ENCODE results near the gene AP2B1.
"Not testable (repeated sequence)": the region's sequence is repeated elsewhere in the genome, so short reads cannot be mapped to it uniquely, and the experiment has no call there.

The AP2B1 gene

GRCh38 chr17:35750526-35751395 lies 163.6 kb downstream of the AP2B1 start:
- no peak for DNase-seq

DNA sequence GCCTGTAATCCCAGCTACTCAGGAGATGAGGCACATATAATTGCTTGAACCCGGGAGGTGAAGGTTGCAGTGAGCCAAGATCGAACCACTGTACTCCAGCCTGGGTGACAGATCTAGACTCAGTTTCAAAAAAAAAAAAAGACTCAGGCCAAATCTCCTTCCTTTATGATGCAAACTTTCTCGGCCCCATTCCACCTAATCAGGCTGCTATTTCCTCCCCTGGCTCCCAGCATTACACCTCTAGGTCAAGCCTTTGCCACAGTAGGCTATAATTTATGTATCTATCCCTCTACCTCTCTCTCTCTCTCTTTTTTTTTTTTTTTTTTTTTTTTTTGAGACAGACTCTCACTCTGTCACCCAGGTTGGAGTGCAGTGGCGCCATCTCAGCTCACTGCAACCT lies 164.4 kb downstream of the AP2B1 start:
- not testable (repeated sequence) for DNase-seq

DNA sequence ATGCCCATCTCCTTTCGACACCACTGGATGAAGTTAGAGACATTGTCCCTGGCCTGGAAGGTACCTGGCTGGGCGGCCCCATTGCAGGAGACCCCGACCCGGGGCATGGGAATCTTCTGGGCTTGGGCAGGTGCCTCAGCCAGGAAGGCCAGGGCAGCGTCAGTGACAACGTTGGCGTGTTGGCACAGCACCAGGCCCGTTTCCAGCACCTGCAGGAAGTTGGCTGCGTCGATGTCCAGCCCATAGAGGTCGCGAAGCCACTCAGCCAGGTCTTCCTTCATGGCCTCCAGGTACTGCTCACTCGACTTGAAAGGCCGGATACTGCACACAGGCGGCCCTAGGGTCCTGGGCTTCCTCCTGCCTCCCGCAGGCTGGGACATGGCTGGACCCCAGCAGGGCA lies 165.3 kb downstream of the AP2B1 start:
- DNase-seq: no peak

- DNase-seq: no peak
These were observed 166.0 kb downstream of the AP2B1 start, which contains the start of gene GAS2L2 for GRCh38 chr17:35752945-35753764. Gene GAS2L2 (minus strand): TSS chr17:35753239. CDS start chr17:35752850, 389 bp downstream.

DNA sequence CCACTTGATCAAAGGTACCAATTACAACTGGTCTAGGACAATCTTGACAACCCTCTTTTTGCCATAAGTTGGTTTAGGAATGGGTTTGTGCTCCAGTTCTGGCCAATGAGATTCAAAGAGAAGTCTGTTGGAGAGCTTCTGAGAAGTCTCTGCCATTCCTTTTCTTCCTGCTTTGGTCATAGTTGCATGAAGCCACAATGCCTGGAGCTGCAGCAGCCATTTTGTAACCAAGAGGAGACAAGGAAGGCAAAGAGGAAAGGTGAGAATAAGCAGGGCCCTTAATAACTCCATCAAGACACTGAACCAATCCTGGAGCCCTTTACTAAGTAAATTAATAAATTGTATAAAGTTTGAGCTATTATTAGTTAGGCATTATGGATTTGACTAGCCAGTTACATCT lies 170.1 kb downstream of the AP2B1 start:
- no peak for DNase-seq

- DNase-seq: no peak
These were observed 173.5 kb downstream of the AP2B1 start, which contains the start of gene C17orf50 for GRCh38 chr17:35760587-35760986. Gene C17orf50 (plus strand): TSS chr17:35760887. CDS start chr17:35760942, 55 bp downstream.

GRCh38 chr17:35761601-35762000 lies 174.5 kb downstream of the AP2B1 start:
- DNase-seq: no peak

DNA sequence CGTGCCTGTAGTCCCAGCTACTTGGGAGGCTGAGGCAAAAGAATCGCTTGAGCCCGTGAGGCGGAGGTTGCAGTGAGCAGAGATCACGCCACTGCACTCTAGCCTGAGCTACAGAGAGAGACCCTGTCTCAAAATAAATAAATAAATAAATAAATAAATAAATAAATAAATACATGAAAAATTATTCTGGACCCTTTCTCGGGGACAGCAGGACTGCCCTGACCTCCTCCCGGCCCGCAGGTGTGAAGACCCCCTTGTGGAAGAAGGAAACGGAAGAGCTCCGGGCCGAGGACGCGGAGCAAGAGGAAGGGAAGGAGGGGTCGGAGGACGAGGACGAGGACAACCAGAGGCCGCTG lies 176.6 kb downstream of the AP2B1 start:
- DNase-seq: no peak

DNA sequence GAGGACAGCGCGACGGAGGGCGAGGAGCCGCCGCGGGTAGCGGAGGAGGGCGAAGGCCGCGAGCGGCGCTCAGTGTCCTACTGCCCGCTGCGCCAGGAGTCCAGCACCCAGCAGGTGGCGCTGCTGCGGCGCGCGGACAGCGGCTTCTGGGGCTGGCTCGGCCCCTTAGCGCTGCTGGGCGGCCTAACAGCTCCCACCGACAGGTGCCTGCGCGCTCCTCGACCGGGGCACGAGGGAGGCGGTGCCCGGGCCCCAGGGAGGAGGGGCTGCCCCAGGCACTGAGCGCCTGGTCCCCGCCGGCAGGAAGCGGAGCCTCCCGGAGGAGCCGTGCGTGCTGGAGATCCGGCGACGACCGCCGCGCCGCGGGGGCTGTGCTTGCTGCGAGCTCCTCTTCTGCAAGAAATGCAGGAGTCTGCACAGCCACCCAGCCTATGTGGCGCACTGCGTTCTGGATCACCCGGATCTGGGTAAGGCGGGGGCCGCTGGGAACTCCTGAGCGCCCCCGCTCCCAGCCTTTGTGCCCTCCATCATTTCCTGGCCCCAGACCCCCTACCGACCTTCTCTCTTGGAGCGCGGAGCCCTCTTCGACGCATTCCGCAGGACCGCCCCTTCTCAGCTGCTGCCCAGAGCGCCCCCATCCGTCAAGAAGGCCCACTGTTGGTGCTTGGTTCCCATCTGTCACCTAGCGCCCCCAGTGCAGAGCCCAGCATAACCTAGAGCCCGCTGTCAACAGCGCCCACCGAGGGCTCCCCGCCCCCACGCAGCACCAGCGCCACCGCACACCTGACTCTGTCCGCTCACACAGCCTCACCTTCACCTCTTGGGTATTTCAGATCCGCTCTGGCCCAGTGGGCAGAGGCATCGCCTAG lies 177.2 kb downstream of the AP2B1 start:
- DNase-seq: peak; percentile 86

- no peak for DNase-seq
These were observed 178.1 kb downstream of the AP2B1 start for GRCh38 chr17:35765086-35765710.

- DNase-seq: no peak
These were observed 178.8 kb downstream of the AP2B1 start for GRCh38 chr17:35765756-35766488.

DNA sequence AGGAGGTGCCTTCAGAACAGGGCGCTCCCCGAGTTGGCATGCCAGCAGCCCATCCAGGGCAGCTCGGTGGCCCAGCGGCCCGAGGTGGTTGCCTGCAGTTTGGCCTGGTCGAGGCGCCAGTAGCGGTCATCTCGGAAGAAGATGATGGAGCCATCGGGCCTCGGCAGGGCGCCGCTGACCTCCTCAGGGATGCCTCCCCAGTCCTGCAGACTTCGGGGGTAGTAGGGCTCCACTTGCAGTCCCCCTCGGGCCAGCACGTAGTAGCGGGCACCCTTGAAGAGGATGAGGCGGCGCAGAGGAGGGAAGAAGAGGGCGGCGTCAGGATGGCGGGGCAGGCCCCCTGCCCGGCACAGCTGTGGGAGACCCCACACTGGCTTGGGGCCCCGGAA lies 179.4 kb downstream of the AP2B1 start:
- no peak for DNase-seq

GRCh38 chr17:35766903-35767510 lies 179.9 kb downstream of the AP2B1 start:
- no peak for DNase-seq

DNA sequence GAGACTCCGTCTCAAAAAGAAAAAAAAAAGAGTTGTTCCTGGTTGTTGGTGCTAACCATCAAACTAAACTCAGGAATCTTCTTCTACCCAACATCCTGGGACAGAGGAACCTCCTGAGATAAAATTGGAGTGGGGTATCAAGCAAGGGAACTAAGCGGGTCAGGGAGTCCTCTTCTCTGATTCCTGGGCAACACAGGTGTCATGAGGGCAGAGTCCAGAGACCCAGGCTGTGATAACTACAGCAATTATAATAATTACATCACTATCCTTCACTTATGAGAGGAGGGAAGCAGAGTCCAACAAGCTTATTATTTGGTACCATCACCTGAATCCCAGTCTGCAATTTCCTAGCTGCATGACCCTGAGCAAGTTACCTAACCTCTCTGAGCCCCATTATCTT lies 181.7 kb downstream of the AP2B1 start:
- DNase-seq: no peak

GRCh38 chr17:35769895-35770486 lies 182.9 kb downstream of the AP2B1 start:
- no peak for DNase-seq

DNA sequence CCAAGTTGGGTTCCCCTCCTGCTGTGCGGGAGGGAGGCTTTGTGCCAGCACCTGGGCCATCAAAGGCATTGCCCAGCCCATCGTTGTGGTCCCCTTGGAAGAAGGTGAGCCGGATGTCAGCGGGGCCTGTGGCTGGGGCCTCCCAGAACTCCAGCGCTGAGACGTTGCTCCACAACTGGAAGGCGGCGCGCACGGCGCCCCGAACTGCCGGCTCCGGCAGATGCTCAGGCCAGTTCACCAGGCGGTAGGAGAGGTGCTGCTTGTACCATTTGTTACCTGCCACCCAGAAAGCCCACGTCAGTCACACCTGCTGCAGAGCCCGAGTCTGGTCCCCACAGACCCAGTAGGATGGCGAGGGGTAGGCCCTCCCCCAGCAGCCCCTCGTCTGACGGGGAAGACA lies 186.0 kb downstream of the AP2B1 start:
- DNase-seq: no peak

DNA sequence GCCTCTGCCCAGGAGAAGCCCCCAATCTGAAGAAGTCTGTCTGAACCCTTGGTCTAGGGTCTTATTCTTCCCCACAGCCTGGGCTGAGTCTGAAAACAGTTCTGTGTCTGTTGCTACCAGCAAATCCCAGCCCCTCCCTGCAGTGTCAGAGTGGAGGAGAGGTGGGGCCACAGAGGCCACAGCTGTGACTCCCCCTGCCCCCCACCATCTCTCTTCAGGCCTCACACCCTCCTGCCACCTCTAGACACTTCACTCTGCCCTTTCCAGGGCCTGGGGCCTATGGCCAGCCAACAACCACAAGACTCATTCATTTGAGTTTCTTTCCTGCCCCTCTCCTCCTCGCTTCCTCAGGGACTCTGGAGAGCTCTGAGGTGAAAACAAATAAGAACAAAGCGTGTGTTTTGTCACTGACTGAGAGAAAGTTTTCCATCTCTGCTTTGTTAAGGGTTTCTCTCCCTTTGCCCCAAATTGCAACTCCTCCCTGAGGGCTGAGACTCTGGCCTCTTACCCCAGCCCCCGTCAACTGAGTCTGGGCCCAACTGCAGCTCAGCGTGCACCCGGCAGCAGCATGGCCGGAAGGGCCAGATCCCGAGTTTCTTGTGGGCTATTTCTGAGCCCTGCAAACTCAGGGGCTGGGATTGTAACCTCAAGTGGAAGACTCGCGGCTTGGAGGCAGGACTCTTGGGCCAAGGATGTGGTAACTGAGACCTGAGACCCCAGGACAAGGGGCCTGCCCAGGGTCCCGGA lies 186.7 kb downstream of the AP2B1 start:
- DNase-seq: no peak

GRCh38 chr17:35774499-35774898 lies 187.4 kb downstream of the AP2B1 start:
- DNase-seq: no peak

- no peak for DNase-seq
These were observed 187.9 kb downstream of the AP2B1 start for GRCh38 chr17:35775039-35775438.

DNA sequence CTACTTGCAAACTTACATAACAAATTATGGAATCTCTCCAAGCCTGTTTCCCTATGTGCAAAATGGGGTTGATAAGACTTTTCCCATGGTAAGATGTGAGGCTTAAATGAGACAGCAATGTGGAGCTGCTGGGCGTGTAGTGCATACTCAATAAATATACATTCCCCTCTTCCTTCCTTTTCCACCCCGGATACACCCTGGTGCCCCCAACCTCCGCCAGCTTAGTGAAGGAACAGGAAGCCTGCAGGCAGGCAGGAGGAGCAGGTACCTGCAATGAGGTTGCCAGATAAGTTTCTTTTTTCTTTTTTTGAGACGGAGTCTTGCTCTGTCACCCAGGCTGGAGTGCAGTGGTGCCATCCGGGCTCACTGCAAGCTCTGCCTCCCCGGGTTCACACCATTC lies 188.5 kb downstream of the AP2B1 start:
- no peak for DNase-seq
